SK-N-SH (cell line): ENCODE results near the gene DLG2. TPM values are rescaled to one million over a fixed set of nuclear protein-coding genes. Genes with fewer than 3 reads are reported as not detected.

ENCODE experiments used
- CTCF ChIA-PET: fragments of 300-600, 350-600 bp; formaldehyde crosslinking; extraction: SDS; loops from one replicate; lab custom pipeline; 2021; lab: Yijun Ruan, JAX
- POLR2A ChIA-PET: fragments of 350-600 bp; sonication (Branson Sonifier 250); formaldehyde crosslinking; extraction: SDS; loops from one replicate; lab custom pipeline; 2020; ENCODE audit warnings: antibody characterized with exemption, inconsistent platforms; lab: Yijun Ruan, JAX
- DNase-seq: peaks from one replicate; pipeline ENCODE4 v3.0.0; 2012
- H2AFZ ChIP-seq: fragments of 200-600 bp; sonication (generic); 2 replicates; pipeline ENCODE4 v1.8.1; 2016; ENCODE audit warnings: antibody characterized with exemption, mild to moderate bottlenecking, low read depth
- H3F3A ChIP-seq: fragments of 200-600 bp; sonication (generic); replicated peaks from 2 replicates; pipeline ENCODE3; 2016; ENCODE audit warnings: antibody characterized with exemption, mild to moderate bottlenecking; ENCODE audit not compliant: insufficient read depth
- H3K27ac ChIP-seq, 2 experiments: fragments of 200-500 bp in 1 of 2; fragments of 200-600 bp in 1 of 2; sonication (Bioruptor generic) in 1 of 2; sonication (generic), shearing (Covaris generic) in 1 of 2; 2 replicates each; pipeline versions ENCODE4 v1.5.1 to v1.6.1; 2014 to 2016; ENCODE audit warnings: low read depth in 2 of 2, inconsistent platforms in 1 of 2, low read length in 1 of 2, mild to moderate bottlenecking in 1 of 2, mixed read lengths in 1 of 2
- H3K27me3 ChIP-seq: fragments of 200-600 bp; sonication (generic), shearing (Covaris generic); 2 replicates; pipeline ENCODE4 v1.6.1; 2016; ENCODE audit warnings: mixed run types; ENCODE audit not compliant: insufficient read depth
- H3K36me3 ChIP-seq, 2 experiments: fragments of 200-500 bp in 1 of 2; fragments of 200-600 bp in 1 of 2; sonication (Bioruptor generic) in 1 of 2; sonication (generic) in 1 of 2; replicated peaks in 1 of 2; 2 replicates each; pipeline versions ENCODE3 to v1.5.1; 2014 to 2016; ENCODE audit warnings: low read length in 1 of 2, mild to moderate bottlenecking in 1 of 2; ENCODE audit not compliant: insufficient read depth in 2 of 2, control insufficient read depth in 1 of 2
- H3K4me1 ChIP-seq, 2 experiments: fragments of 200-500 bp in 1 of 2; fragments of 200-600 bp in 1 of 2; sonication (Bioruptor generic) in 1 of 2; sonication (generic), shearing (Covaris generic) in 1 of 2; 2 replicates each; pipeline versions ENCODE4 v1.5.1 to v1.6.1; 2014 to 2016; ENCODE audit warnings: low read depth in 1 of 2, low read length in 1 of 2, mixed run types in 1 of 2; ENCODE audit not compliant: insufficient read depth in 2 of 2, control insufficient read depth in 1 of 2
- H3K4me2 ChIP-seq: fragments of 200-600 bp; sonication (generic), shearing (Covaris generic); 2 replicates; pipeline ENCODE4 v1.6.1; 2017; ENCODE audit warnings: mixed run types
- H3K4me3 ChIP-seq, 2 experiments: fragments of 200-500 bp in 1 of 2; fragments of 200-600 bp in 1 of 2; sonication (Bioruptor generic) in 1 of 2; sonication (generic), shearing (Covaris generic) in 1 of 2; 2 replicates each; pipeline versions ENCODE4 v1.5.1 to v1.8.1; 2014 to 2016; ENCODE audit warnings: low read depth in 2 of 2, inconsistent platforms in 1 of 2, low read length in 1 of 2, mild to moderate bottlenecking in 1 of 2, mixed read lengths in 1 of 2, moderate library complexity in 1 of 2
- H3K79me2 ChIP-seq: fragments of 200-600 bp; sonication (generic); 2 replicates; pipeline ENCODE4 v1.8.1; 2017; ENCODE audit warnings: mild to moderate bottlenecking; ENCODE audit not compliant: insufficient read depth
- H3K9ac ChIP-seq: fragments of 200-600 bp; sonication (generic); 2 replicates; pipeline ENCODE4 v1.6.1; 2017; ENCODE audit warnings: mixed run types
- H3K9me2 ChIP-seq: fragments of 200-600 bp; sonication (generic); 2 replicates; pipeline ENCODE4 v1.6.1; 2017; ENCODE audit warnings: mixed run types
- H3K9me3 ChIP-seq: fragments of 200-600 bp; sonication (generic); 2 replicates; pipeline ENCODE4 v1.6.1; 2017; ENCODE audit warnings: mixed run types, mild to moderate bottlenecking, moderate library complexity
- H4K20me1 ChIP-seq: fragments of 200-600 bp; sonication (generic); 2 replicates; pipeline ENCODE4 v1.6.1; 2017; ENCODE audit warnings: mild to moderate bottlenecking, mixed run types; ENCODE audit not compliant: insufficient read depth
- EP300 ChIP-seq, 2 experiments: IDR thresholded peaks; 2 replicates each; pipeline versions ENCODE4 v1.4.0 to v1.6.1; 2012; ENCODE audit warnings: borderline replicate concordance in 1 of 2, low read depth in 1 of 2, low read length in 1 of 2
- EZH2phosphoT487 ChIP-seq: fragments of 200-600 bp; sonication (generic); IDR thresholded peaks from 2 replicates; pipeline ENCODE4 v1.6.1; 2017; ENCODE audit warnings: low read depth, mixed run types, mild to moderate bottlenecking, antibody characterized with exemption, moderate library complexity, borderline replicate concordance
- FOXJ3 ChIP-seq: sonication (generic); formaldehyde crosslinking; IDR thresholded peaks from 2 replicates; pipeline ENCODE4 v1.5.1; 2020; ENCODE audit warnings: mild to moderate bottlenecking, missing genetic modification reagents
- GABPA ChIP-seq: IDR thresholded peaks from 2 replicates; pipeline ENCODE4 v1.4.0; 2012; ENCODE audit warnings: low read depth, mild to moderate bottlenecking
- GATA2 ChIP-seq: sonication (generic); formaldehyde crosslinking; IDR thresholded peaks from 2 replicates; pipeline ENCODE4 v1.5.0; 2020; ENCODE audit warnings: mild to moderate bottlenecking, missing genetic modification reagents
- JUND ChIP-seq: IDR thresholded peaks from 2 replicates; pipeline ENCODE4 v1.4.0; 2012
- NRF1 ChIP-seq: IDR thresholded peaks from 2 replicates; pipeline ENCODE4 v1.6.1; 2012; ENCODE audit warnings: low read depth, mild to moderate bottlenecking, low read length
- POLR2AphosphoS5 ChIP-seq: IDR thresholded peaks from 2 replicates; pipeline ENCODE4 v1.6.1; 2012; ENCODE audit warnings: low read depth, low read length
- RAD21 ChIP-seq: IDR thresholded peaks from 2 replicates; pipeline ENCODE4 v1.6.1; 2012; ENCODE audit warnings: mild to moderate bottlenecking, low read length
- RCOR1 ChIP-seq: fragments of 150-350 bp; IDR thresholded peaks from 2 replicates; pipeline ENCODE4 v1.6.1; 2017; ENCODE audit warnings: antibody characterized with exemption, low read length
- RXRA ChIP-seq: IDR thresholded peaks from 2 replicates; pipeline ENCODE4 v1.4.0; 2012; ENCODE audit warnings: low read depth, mild to moderate bottlenecking, borderline replicate concordance
- SMC3 ChIP-seq: IDR thresholded peaks from 2 replicates; pipeline ENCODE4 v1.6.1; 2012; ENCODE audit warnings: low read depth, low read length, improper control_type of control experiment
- TAF1 ChIP-seq: IDR thresholded peaks from 2 replicates; pipeline ENCODE4 v1.6.1; 2012; ENCODE audit warnings: low read depth, mild to moderate bottlenecking, low read length, moderate library complexity, borderline replicate concordance
- TCF12 ChIP-seq: IDR thresholded peaks from 2 replicates; pipeline ENCODE4 v1.4.0; 2012
- TEAD4 ChIP-seq: IDR thresholded peaks from 2 replicates; pipeline ENCODE4 v1.4.0; 2012; ENCODE audit warnings: mild to moderate bottlenecking, borderline replicate concordance; ENCODE audit not compliant: insufficient read depth
- WGBS: methylation state at CpG from one replicate; pipeline ENCODE4 v1.1.6; 2017; ENCODE audit warnings: low lambda C conversion rate; 5-methylcytosine and 5-hydroxymethylcytosine counted together
- polyA plus RNA-seq, 3 experiments: library from polyadenylated mRNA; depleted of rRNA; stranded (reverse); fragments of >200 nt; gene quantifications; 2 replicates each; pipeline ENCODE4 v1.2.3, GENCODE V29; 2012
- TF ChIP-seq, protein P1 (sequence below): fragments of 150-350 bp; IDR thresholded peaks from 2 replicates; pipeline ENCODE4 v1.6.1; 2017; ENCODE audit warnings: antibody characterized with exemption, low read length, low read depth, borderline replicate concordance
- TF ChIP-seq, protein P2 (sequence below): IDR thresholded peaks from 2 replicates; pipeline ENCODE4 v1.4.0; 2012; ENCODE audit warnings: low read depth, borderline replicate concordance
- TF ChIP-seq, protein P3 (sequence below): IDR thresholded peaks from 2 replicates; pipeline ENCODE4; 2012
- TF ChIP-seq, protein P4 (sequence below): fragments of 150-350 bp; IDR thresholded peaks from 2 replicates; pipeline ENCODE4 v1.6.1; 2016; ENCODE audit warnings: mild to moderate bottlenecking, low read depth, low read length

The DLG2 gene
- polyA plus RNA-seq, 1 of the 3 experiments (the other 2 are of a cell fraction) = 0.21 TPM

DNA sequence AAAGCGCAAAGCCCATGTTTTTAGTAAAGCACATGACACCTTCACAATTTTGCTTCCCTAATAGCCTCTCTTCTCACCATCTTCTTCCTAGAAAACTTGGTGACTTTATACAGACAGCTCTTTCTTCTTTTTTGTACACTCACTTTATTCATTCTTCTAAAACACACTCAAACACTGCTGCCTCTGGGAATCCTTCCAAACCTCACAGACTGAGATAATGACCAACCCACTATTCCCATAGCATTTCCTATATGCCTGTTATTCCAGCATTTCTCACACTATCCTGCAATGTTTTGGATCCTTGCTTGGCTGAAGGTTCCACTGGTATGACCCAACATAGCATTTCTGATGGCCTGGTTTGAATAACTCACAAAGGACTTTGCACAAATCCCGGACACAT, 1898.9 kb downstream of the DLG2 start:
- no peak overlapping the region for H3K4me2 ChIP-seq
- no peak overlapping the region for H3K9ac ChIP-seq
- POLR2A ChIA-PET = no interaction called here
- no peak overlapping the region for H3K4me3 ChIP-seq
- no peaks in the 10 kb centered on the region for H3K9me2 ChIP-seq
- H3K36me3 ChIP-seq = no peaks in the 10 kb centered on the region
- H3K79me2 ChIP-seq = no peaks in the 10 kb centered on the region
- no peaks in the 10 kb centered on the region for H3K27me3 ChIP-seq
- no peaks in the 10 kb centered on the region for H4K20me1 ChIP-seq
- CTCF ChIA-PET = no interaction called here
- TF ChIP-seq, protein P1, sequence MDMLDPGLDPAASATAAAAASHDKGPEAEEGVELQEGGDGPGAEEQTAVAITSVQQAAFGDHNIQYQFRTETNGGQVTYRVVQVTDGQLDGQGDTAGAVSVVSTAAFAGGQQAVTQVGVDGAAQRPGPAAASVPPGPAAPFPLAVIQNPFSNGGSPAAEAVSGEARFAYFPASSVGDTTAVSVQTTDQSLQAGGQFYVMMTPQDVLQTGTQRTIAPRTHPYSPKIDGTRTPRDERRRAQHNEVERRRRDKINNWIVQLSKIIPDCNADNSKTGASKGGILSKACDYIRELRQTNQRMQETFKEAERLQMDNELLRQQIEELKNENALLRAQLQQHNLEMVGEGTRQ = no peak
- no peak for TF ChIP-seq FOXJ3 (CRISPR knock-in tag)
- TF ChIP-seq SMC3 = no peak
- no peak for TF ChIP-seq RXRA
- no peak for TF ChIP-seq TAF1
- TF ChIP-seq TCF12 = no peak
- TF ChIP-seq RCOR1 = no peak
- TF ChIP-seq, protein P2, sequence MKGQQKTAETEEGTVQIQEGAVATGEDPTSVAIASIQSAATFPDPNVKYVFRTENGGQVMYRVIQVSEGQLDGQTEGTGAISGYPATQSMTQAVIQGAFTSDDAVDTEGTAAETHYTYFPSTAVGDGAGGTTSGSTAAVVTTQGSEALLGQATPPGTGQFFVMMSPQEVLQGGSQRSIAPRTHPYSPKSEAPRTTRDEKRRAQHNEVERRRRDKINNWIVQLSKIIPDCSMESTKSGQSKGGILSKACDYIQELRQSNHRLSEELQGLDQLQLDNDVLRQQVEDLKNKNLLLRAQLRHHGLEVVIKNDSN = no peak
- no peak for DNase-seq
- no peak overlapping the region for H2AFZ ChIP-seq
- H3K9me3 ChIP-seq = no peaks in the 10 kb centered on the region
- H3K4me1 ChIP-seq = peaks cover 13 to 34% of the 10 kb centered on the region in 2 experiments; a peak in 3 of 4 replicates
- H3F3A ChIP-seq = no peaks in the 10 kb centered on the region
- 72% methylated on average over 2 of the region's 2 CpGs for WGBS
- H3K27ac ChIP-seq = no peak overlapping the region

DNA sequence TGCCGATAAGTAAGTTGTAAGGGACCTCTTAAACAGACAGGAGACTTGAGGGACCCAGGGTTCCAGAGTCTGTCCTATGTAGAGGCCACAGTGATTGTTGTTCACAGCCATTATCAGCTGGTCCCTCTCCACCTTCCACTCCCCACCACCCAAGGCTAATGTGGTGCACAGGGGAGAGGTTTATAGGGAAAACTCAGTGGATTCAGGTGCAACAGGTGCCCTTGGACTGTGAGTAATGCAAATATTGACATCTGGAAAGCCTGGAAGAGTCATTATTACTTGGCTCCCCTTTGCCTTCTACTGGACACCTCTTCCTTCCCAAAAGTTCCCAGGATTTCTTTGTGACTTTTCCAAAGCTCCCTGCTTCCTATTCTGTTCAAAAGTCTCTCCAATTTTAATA, 1899.9 kb downstream of the DLG2 start:
- Histone ChIP-seq H4K20me1 (no peaks in the 10 kb centered on the region), H3K9ac (no peak overlapping the region), H3K27ac (no peak overlapping the region), H3K27me3 (no peaks in the 10 kb centered on the region), H2AFZ (no peak overlapping the region), H3K4me2 (no peak overlapping the region), H3F3A (no peaks in the 10 kb centered on the region), H3K4me1 (peaks cover 13 to 39% of the 10 kb centered on the region in 2 experiments; a peak in 3 of 4 replicates), H3K9me3 (no peaks in the 10 kb centered on the region), H3K79me2 (no peaks in the 10 kb centered on the region), H3K36me3 (no peaks in the 10 kb centered on the region), H3K9me2 (no peaks in the 10 kb centered on the region), H3K4me3 (no peak overlapping the region)
- DNase-seq = no peak
- CTCF ChIA-PET = interaction anchor here (1.1 kb wide), 1 partner anchor 20 kb away, joined by 3 read pairs; no protein-coding TSS in a partner anchor
- POLR2A ChIA-PET = no interaction called here
- TF ChIP-seq GABPA = no peak
- no peak for TF ChIP-seq JUND
- TF ChIP-seq, protein P3, sequence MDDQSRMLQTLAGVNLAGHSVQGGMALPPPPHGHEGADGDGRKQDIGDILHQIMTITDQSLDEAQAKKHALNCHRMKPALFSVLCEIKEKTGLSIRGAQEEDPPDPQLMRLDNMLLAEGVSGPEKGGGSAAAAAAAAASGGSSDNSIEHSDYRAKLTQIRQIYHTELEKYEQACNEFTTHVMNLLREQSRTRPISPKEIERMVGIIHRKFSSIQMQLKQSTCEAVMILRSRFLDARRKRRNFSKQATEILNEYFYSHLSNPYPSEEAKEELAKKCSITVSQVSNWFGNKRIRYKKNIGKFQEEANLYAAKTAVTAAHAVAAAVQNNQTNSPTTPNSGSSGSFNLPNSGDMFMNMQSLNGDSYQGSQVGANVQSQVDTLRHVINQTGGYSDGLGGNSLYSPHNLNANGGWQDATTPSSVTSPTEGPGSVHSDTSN = no peak
- TF ChIP-seq GATA2 = no peak
- TF ChIP-seq NRF1 = no peak
- no peak for TF ChIP-seq RAD21
- no peak for TF ChIP-seq POLR2AphosphoS5
- TF ChIP-seq TAF1 = no peak
- TF ChIP-seq, protein P4, sequence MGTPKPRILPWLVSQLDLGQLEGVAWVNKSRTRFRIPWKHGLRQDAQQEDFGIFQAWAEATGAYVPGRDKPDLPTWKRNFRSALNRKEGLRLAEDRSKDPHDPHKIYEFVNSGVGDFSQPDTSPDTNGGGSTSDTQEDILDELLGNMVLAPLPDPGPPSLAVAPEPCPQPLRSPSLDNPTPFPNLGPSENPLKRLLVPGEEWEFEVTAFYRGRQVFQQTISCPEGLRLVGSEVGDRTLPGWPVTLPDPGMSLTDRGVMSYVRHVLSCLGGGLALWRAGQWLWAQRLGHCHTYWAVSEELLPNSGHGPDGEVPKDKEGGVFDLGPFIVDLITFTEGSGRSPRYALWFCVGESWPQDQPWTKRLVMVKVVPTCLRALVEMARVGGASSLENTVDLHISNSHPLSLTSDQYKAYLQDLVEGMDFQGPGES = no peak
- no peak for TF ChIP-seq TEAD4
- TF ChIP-seq EP300 (IDR thresholded peaks at IDR 0.05; ENCODE audit: borderline replicate concordance in 1 of 2, low read depth in 1 of 2, low read length in 1 of 2) = no peak
- TF ChIP-seq EZH2phosphoT487 = no peak
- WGBS = 25% methylated on average over 1 of the region's 1 CpG
